ENCODE data around the gene IGFLR1. TPM values are rescaled to one million over a fixed set of nuclear protein-coding genes. Genes with fewer than 3 reads are reported as not detected.

IGFLR1 gene
- total RNA-seq, 1 donor from 2014 or later, result 15.3 TPM

GRCh38 chr19:35782589-35782988 is 40.3 kb upstream of the IGFLR1 start:
- TF ChIP-seq, protein P1, sequence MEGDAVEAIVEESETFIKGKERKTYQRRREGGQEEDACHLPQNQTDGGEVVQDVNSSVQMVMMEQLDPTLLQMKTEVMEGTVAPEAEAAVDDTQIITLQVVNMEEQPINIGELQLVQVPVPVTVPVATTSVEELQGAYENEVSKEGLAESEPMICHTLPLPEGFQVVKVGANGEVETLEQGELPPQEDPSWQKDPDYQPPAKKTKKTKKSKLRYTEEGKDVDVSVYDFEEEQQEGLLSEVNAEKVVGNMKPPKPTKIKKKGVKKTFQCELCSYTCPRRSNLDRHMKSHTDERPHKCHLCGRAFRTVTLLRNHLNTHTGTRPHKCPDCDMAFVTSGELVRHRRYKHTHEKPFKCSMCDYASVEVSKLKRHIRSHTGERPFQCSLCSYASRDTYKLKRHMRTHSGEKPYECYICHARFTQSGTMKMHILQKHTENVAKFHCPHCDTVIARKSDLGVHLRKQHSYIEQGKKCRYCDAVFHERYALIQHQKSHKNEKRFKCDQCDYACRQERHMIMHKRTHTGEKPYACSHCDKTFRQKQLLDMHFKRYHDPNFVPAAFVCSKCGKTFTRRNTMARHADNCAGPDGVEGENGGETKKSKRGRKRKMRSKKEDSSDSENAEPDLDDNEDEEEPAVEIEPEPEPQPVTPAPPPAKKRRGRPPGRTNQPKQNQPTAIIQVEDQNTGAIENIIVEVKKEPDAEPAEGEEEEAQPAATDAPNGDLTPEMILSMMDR (conservative IDR thresholded peaks at IDR 0.05; ENCODE audit: low read depth, low read length), result no peak
- no peak overlapping the region for H3K4me3 ChIP-seq (ENCODE audit: low read depth, low read length)
- DNase-seq (ENCODE audit: low read depth), result no peak

- H3K4me3 ChIP-seq (ENCODE audit: low read depth, low read length), result no peak overlapping the region
- TF ChIP-seq, protein P1 (conservative IDR thresholded peaks at IDR 0.05; ENCODE audit: low read depth, low read length), result no peak
- no peak for DNase-seq (ENCODE audit: low read depth)
Measured at GRCh38 chr19:35781650-35782049, 39.4 kb upstream of the IGFLR1 start.

DNA sequence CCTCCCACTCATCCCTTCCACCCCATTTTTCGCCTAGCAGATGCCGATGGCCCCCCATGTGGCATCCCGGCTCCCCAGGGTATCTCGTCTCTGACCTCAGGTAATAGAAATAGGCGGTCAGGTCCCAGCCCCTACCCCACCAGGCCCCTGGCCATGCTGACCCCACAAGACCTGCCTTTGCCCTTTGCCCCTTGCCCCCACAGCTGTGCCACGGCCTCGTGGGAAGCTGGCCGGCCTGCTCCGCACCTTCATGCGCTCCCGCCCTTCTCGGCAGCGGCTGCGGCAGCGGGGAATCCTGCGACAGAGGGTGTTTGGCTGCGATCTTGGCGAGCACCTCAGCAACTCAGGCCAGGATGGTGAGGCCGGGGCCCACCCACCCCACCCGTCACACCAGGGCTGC is 38.5 kb upstream of the IGFLR1 start:
- no peak overlapping the region for H3K4me3 ChIP-seq (ENCODE audit: low read depth, low read length)
- TF ChIP-seq, protein P1 (conservative IDR thresholded peaks at IDR 0.05; ENCODE audit: low read depth, low read length), result no peak
- no peak for DNase-seq (ENCODE audit: low read depth)

DNA sequence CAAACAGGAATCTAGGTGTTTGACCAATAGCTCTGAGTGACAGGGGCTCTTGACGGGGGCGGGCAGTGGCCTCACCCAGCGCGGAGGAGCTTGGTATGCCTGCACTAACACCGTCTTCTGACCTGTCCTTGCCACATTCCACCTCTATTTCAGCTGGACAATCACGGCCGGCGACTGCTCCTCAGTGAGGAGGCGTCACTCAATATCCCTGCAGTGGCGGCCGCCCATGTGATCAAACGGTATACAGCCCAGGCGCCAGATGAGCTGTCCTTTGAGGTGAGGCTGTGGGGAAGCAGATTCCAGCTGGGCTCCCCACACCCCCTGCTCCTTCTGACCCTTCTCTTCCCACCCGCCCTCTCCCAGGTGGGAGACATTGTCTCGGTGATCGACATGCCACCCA is 37.8 kb upstream of the IGFLR1 start:
- no peak for DNase-seq (ENCODE audit: low read depth)
- H3K4me3 ChIP-seq (ENCODE audit: low read depth, low read length), result no peak overlapping the region
- TF ChIP-seq, protein P1 (conservative IDR thresholded peaks at IDR 0.05; ENCODE audit: low read depth, low read length), result no peak

DNA sequence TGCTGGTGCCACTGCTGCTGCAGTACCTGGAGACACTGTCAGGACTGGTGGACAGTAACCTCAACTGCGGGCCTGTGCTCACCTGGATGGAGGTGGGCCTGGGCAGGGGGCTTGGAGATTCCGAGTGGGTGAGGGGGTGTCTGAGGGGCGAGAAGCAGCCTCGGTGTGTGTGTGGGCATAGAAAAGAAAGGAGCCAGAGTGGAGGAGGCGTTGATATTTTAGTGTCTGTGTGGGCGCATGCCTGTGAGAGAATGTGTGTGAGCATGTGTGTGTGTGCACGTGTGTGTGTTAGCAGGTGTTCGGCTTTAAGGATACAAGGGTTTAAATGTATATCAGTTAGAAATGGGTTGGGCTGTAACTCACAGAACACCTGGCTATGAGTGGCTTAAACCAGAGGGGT is 36.8 kb upstream of the IGFLR1 start:
- no peak for DNase-seq (ENCODE audit: low read depth)
- TF ChIP-seq, protein P1 (conservative IDR thresholded peaks at IDR 0.05; ENCODE audit: low read depth, low read length), result no peak
- H3K4me3 ChIP-seq (ENCODE audit: low read depth, low read length), result no peak overlapping the region

GRCh38 chr19:35777961-35778360 is 35.7 kb upstream of the IGFLR1 start:
- TF ChIP-seq, protein P1 (conservative IDR thresholded peaks at IDR 0.05; ENCODE audit: low read depth, low read length), result no peak

DNA sequence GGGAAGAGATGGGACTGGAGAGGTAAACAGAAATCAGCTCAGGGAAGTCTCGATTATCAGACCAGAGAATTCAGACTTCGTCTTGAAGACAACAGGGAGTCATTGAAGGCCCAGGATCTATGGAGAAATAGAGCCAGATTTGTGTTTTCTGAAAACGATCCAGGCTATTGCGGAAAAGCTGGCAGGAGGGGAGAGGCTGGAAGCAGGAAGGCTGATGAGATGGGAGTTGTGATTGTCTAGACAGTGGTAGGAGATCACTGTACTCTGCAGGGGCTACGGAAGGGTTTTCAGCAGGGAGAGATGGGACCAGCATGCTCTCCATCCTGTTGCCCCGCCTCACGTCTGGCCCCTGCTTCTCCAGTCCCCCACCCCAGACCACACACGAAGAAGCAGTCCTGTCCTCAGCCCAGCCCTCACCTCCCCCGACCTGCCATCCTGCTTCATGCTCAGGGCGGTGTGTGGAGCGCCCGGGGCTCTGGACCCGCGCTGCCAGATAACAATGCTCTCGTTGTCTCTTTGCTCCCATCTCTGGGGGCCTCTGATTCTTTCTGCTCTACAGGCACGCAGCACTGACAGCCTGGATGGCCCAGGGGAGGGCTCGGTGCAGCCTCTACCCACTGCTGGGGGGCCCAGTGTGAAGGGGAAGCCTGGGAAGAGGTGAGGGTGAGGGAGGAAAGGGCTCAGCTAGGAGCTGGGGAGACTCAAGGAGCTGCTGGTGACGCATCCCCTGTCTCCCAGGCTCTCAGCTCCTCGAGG is 35.0 kb upstream of the IGFLR1 start:
- DNase-seq (ENCODE audit: low read depth), result no peak
- no peak overlapping the region for H3K4me3 ChIP-seq (ENCODE audit: low read depth, low read length)
- TF ChIP-seq, protein P1 (conservative IDR thresholded peaks at IDR 0.05; ENCODE audit: low read depth, low read length), result no peak

More at GRCh38 chr19:35777961-35778360, 35.7 kb upstream of the IGFLR1 start:
- no peak for DNase-seq (ENCODE audit: low read depth)
- no peak overlapping the region for H3K4me3 ChIP-seq (ENCODE audit: low read depth, low read length)

Data from epithelial cell of proximal tubule (primary cell).